NCI-H2171 treated with DMSO at 0.1 percent for 48 hours (cell line): Measurements from ENCODE around the gene FBXW2.

ENCODE experiments used
- DNase-seq: peaks from one replicate; lab custom pipeline; 2025; lab: John Stamatoyannopoulos, UW

FBXW2 gene

GRCh38 chr9:120714088-120714845 is 78.9 kb downstream of the FBXW2 start, which contains the start of gene MEGF9:
Gene MEGF9 (minus strand): TSS chr9:120714470. CDS start chr9:120714358, 112 bp downstream.
- peak; percentile 95 for DNase-seq

DNA sequence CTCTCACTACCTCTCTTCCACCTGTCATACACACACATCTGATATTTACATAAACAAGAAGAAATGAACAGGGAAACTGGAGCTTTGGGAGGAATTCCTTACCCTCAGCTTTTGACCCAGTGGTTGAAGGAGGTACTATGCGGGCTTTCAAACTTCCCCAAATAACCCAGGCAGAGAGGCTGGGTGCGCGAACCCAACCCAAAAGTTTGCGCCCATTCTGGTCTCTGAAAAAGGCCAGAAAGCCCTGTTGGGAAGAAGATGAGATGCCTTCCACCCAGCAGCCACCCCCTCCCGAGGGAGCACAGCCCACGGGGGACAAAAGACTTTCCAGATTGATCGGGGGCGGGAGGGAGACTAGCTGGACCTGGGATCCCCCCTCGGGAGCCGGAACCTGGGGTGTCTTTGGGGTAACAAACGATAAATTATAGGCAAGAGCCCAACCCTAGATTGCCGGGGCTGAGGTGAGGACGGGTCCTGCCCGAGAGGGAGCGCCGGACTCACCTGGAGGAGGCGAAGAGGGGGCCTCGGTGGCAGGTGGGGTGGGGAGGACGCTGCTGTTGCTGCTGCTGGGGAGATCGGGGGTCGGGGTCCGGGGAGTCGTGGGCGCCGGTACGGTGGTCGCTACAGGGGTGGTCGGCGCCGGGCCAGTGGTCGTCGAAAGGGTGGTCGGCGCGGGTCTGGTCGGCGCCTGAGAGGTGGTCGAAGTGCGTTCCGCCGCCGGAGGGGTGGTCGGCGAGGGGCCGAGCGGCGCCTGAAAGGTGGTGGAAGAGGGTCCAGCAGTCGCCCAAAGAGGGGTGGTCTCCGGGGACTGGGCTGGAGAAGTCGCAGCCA is 79.7 kb downstream of the FBXW2 start:
- peak; percentile 48 for DNase-seq

- DNase-seq = no peak
These were observed 80.6 kb downstream of the FBXW2 start for GRCh38 chr9:120712539-120713031.

DNA sequence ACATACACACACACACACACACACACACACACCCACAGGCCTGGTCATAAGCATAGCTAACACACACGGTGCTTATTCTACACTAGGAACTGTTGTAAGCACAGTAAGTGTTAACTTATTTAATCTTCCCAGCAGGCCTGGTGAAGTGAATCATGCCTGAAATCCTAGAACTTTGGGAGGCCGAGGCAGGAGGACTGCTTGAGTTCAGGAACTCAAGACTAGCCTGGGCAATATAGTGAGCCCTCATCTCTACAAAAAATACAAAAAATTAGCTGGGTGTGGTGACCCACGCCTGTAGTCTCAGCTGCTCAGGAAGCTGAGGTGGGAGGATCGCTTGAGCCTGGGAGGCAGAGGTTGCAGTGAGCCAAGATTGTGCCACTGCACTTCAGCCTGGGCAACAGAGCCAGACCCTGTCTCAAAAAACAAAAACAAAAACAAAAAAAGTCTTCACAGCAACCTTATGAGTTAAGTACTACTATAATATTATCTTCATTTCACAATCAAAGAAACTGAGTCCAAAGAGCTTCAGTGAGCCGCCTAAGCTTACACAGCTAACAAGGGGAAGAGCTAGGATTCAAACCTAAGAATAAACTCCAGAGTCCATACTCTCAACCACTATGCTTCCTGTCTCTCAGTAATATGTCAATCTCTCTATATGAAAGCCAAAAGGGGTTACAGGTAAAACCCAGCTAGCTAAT is 81.2 kb downstream of the FBXW2 start:
- DNase-seq = no peak

DNA sequence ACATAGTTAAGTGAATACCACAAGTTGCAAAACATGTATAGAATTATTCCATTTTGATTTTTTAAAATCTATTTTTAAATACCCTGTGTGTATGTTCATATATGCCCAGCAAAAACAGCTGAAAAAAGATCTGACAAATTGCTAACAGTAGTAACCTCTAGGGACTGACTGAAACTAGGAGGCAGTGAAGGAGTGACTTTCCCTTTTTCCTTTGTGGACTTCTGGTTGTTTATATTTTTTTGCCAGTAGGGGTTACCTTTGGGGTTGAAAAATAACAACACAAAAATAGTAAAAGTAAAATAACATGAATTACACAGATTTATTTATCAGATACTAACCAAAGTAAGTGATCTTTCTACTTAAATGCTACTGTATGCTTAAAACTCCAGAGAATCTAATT is 81.9 kb downstream of the FBXW2 start:
- peak; percentile 50 for DNase-seq

GRCh38 chr9:120710110-120710981 is 82.9 kb downstream of the FBXW2 start:
- DNase-seq = peak; percentile 61

DNA sequence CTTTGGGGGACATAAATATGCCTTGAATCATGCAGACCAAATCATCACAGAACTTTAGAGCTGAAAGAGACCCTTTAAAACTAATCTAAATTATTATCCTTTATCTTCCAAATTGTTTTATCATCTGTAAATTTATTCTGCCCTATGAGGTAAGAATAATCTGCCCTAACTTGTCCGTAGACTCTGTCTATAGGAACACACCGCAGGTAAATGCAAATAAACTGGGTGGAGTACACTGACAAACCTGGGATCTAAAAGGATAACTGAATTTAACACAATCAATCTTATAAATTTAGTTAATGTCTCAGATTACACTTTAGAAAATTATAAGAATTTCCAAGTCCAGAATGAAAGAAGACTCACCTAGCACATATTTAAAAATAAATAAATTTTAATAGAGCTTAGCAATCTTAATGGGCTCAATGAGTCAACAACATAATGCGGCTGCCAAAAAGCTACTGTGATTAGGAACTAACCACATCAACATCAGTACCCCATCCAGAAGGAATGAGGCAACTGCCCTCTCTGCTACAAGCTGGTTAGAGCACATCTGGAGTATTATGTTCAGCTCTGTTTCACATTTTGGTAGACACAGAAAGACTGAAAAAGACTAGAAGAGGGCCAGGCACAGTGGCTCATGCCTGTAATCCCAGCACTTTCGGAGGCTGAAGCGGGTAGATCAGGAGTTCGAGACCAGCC is 84.5 kb downstream of the FBXW2 start:
- DNase-seq = peak; percentile 13

DNA sequence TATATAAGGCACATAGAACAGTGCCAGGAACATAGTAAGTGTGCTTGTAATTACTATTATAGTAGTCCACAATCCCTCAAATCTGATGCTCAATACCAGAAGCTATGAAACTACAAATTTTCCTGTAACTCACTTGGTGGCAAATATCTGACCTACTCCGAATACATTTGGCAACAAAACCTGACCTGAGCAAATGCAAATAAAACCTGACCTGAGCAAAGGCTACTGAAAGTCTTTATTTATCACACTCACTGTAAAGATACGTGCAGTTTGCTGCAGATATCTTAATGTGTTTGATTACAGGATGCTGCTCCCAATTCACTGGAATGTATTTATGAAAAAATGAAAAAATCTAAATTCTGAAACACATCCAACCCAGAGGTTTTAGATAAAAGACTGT is 86.0 kb downstream of the FBXW2 start:
- DNase-seq = no peak
